Cardiac fibroblast (primary cell): ENCODE data around the gene KRT73.

ENCODE experiments used
- DNase-seq, 2 donors: peaks; one replicate each; pipeline versions ENCODE4 v3.0.0 to v3.0.0-alpha.2; 2010; ENCODE audit warnings: low read depth in 2 of 2
- H3K4me3 ChIP-seq, 2 donors: replicated peaks in 1 of 2; 1 replicate in 1 of 2; 2 replicates in 1 of 2; pipeline ENCODE4 v1.5.1; 2011; ENCODE audit warnings: low read depth in 2 of 2, low read length in 2 of 2, mild to moderate bottlenecking in 2 of 2, moderate library complexity in 1 of 2
- TF ChIP-seq, protein P1 (sequence below): IDR thresholded peaks from one replicate; pipeline ENCODE4 v1.5.1; 2011; ENCODE audit warnings: low read depth, mild to moderate bottlenecking, low read length, inconsistent platforms

Gene KRT73

DNA sequence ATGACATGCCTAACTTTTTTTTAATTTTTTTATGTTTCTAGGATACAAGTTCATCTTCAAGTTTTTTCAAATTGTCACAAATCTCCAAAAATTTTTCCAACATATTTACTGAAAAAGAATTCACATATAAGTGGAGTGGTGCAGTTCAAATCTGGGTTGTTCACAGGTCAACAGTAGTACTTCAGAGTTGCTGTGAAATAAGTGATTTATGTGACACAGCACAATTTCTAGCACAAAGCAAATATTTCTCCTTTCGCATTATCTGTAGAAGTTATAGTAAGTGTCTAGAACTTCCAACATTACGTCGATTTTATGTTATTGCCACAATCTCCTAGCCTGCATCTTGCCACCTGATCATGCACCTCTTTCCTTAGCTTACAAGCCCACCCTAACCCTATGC, 43.3 kb upstream of the KRT73 start:
- DNase-seq, result no peak
- TF ChIP-seq, protein P1, sequence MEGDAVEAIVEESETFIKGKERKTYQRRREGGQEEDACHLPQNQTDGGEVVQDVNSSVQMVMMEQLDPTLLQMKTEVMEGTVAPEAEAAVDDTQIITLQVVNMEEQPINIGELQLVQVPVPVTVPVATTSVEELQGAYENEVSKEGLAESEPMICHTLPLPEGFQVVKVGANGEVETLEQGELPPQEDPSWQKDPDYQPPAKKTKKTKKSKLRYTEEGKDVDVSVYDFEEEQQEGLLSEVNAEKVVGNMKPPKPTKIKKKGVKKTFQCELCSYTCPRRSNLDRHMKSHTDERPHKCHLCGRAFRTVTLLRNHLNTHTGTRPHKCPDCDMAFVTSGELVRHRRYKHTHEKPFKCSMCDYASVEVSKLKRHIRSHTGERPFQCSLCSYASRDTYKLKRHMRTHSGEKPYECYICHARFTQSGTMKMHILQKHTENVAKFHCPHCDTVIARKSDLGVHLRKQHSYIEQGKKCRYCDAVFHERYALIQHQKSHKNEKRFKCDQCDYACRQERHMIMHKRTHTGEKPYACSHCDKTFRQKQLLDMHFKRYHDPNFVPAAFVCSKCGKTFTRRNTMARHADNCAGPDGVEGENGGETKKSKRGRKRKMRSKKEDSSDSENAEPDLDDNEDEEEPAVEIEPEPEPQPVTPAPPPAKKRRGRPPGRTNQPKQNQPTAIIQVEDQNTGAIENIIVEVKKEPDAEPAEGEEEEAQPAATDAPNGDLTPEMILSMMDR, result no peak
- no peak overlapping the region for H3K4me3 ChIP-seq

GRCh38 chr12:52660934-52661499, 42.7 kb upstream of the KRT73 start:
- no peak for DNase-seq
- TF ChIP-seq, protein P1, result no peak

GRCh38 chr12:52659951-52660350, 41.6 kb upstream of the KRT73 start:
- DNase-seq, result no peak
- TF ChIP-seq, protein P1, result no peak
- H3K4me3 ChIP-seq, result no peak overlapping the region

More at GRCh38 chr12:52660934-52661499, 42.7 kb upstream of the KRT73 start:
- no peak overlapping the region for H3K4me3 ChIP-seq

GRCh38 chr12:52659395-52659794, 41.0 kb upstream of the KRT73 start:
- no peak overlapping the region for H3K4me3 ChIP-seq
- DNase-seq, result no peak
- TF ChIP-seq, protein P1, result no peak

DNA sequence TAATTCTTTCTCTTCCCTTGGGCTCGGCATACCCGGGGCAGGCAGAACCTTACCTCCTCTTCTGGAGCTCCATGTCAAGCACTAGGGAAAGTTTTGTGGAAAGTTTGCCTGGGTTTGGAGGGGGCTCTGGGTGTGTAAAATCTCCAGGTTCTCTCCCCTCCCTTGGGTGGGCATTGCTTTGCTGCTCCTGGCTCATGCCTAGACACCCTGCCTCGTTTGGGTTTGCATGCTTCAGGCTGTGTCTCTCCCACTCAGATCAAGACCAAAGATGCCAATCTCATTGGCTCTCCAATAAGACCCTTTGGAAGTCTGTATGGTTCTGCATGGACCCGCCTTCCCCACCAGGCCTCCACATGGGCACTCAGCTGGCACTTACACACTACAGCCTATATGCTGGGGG, 39.8 kb upstream of the KRT73 start:
- TF ChIP-seq, protein P1, result no peak
- DNase-seq, result no peak

DNA sequence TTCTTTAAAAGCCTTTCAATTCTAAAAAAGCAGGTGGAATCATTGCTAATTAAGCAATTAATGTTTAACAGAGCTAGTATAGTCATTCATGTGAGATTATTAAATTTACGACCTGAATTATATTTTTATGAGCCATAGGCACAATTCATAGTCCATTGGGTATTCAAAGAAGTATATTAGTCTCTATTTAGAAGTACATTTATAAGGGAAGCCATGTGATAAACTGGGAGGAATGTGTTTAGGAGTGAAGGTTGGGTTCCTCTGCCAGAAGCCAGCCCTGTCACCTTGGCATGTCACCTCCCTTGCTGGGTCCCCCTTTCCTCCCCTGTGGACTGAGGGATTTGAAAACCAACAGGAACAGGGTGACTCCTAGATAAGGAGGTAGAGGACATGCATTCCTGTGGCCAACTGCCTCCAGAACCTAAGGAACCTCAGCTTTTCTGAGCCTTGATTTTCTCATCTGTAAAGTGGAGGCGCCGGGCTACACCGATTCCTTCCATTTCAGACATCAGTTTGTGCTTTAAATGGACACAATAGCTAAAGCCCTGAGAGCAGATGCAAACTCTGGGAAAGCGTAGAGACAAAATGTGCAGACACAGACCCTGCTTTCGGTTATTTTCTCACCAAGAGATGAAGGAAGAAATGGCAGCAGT, 39.0 kb upstream of the KRT73 start:
- TF ChIP-seq, protein P1, result no peak
- H3K4me3 ChIP-seq, result no peak overlapping the region
- DNase-seq, result no peak

More for the DNA sequence above, 39.8 kb upstream of the KRT73 start:
- H3K4me3 ChIP-seq, result no peak overlapping the region
